VCaP (cell line): ENCODE results near the gene MRPS14.

Source experiments
- H3K27ac ChIP-seq: fragments of 450-650 bp; 2 replicates; pipeline ENCODE4 v1.5.1; 2017
- CTCF ChIP-seq: fragments of 450-650 bp; conservative IDR thresholded peaks from 2 replicates; pipeline ENCODE4 v1.5.1; 2017; ENCODE audit warnings: mild to moderate bottlenecking, moderate library complexity

Gene MRPS14

DNA sequence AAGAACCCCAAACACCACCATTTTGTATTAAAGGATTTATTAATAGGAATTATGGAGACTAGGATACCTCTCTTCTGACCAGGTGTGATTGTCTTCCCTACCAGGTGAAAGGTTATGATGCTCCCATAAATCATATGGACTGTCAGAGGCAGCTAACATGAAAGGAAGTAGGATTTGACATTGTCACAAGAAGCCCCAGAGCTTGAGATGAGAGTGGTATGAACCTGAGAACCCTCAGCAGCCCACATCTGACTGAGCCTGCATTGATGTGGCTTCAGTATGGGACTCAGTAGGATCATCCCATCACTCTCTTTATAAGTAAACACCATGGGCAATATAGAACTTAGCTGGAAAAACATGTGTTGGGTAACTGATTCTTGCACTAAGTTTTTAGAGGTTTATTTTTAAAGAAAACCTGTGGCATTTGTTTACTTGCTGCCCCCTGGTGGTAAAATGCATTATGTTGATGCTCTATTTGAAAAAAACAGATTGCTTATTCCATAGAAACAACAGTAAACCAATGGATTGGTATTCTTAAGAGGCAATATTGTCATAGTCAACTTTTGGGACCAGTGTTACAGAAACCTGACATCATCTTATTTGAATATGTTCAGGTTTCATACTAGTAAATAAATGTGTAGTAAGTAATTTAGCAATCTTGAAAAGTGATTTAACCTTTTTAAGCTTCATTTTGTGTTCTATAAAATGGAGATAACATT, 40.1 kb downstream of the MRPS14 start:
- no peak overlapping the region for H3K27ac ChIP-seq
- peak; percentile 76 for TF ChIP-seq CTCF

DNA sequence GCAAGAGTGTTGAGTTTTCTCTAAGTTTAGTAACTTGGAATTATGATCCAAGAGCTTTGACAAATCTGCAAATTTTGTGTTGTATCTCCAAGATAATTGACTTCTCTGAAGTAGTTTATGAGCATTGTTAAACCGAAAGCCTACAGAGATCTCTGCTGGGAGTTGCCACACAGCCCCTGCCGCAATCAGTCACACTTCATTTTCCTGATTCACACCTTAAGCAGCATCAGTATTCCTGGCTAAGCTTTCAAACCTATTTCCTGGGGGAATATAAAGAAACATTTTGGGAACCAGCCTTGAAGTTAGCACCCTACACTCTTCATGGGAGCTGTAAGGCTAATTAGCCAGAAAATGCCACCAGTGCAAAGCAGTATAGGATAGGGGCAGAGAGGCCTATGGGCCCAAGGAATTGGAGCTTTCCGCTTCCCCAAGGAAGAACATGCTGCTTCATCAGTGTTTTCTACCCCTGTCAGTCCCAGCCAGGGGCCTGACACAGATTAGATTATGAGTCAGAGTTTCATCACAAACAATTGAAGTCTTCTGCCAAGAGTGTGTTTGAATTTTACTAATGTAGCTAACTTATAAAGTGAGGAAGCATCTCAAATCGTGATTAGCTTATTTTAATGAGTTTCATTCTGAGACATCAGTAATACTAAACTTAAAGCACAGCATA, 46.7 kb downstream of the MRPS14 start:
- H3K27ac ChIP-seq, result no peak overlapping the region
- no peak for TF ChIP-seq CTCF

DNA sequence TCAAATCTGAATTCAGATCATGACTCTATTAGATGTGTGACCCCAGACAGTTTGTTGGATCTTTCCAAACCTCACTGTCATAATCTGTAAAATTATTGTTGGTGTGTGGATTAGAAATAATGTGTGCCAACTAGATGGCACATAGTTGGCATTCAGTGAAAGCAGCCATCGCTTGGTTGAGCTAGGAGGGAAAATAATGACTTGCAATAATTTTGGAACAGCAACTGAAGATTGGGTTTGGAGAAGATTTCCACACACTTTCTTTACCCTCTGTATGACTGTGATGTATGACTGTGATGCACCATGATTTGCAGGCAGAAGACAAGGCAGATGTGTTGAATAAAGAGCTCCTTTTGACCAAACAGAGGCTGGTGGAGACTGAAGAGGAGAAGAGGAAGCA, 47.5 kb downstream of the MRPS14 start:
- TF ChIP-seq CTCF, result no peak
- H3K27ac ChIP-seq, result no peak overlapping the region

DNA sequence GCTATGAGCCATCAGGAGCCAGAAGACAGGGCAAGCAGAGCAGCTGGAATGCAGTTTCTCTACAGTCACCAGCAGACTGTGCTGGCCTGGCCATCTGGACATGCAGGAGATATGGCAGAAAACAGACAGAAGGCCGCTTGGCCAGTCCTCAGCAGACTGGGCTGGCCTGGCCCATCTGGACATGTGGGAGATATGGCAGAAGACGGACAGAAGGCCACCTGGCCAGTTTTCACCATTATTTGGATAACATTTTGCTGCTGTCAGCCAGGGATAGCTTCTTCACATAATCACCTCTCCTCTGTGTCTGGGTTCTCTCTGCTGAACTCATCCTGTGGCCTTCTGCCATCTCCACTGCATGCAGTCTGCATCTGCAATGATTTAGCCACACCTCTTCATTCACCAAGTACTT, 48.5 kb downstream of the MRPS14 start:
- no peak for TF ChIP-seq CTCF
- H3K27ac ChIP-seq, result no peak overlapping the region

- peak overlapping the region; percentile 75 for H3K27ac ChIP-seq
Observed at GRCh38 chr1:174971902-174972301, 51.3 kb downstream of the MRPS14 start.

GRCh38 chr1:174971466-174971865, 51.8 kb downstream of the MRPS14 start:
- peak overlapping the region; percentile 75 for H3K27ac ChIP-seq
- TF ChIP-seq CTCF, result no peak

More at GRCh38 chr1:174971902-174972301, 51.3 kb downstream of the MRPS14 start:
- no peak for TF ChIP-seq CTCF

- no peak overlapping the region for H3K27ac ChIP-seq
- no peak for TF ChIP-seq CTCF
Observed at GRCh38 chr1:174969977-174970376, 53.2 kb downstream of the MRPS14 start.
